ENCODE data around the gene JPH4.

JPH4 gene

GRCh38 chr14:23561873-23562821 lies 16.4 kb downstream of the JPH4 start:
- no peak for DNase-seq

- no peak for DNase-seq
These were observed 17.3 kb downstream of the JPH4 start for GRCh38 chr14:23561259-23561658.

- no peak for DNase-seq
These were observed 18.6 kb downstream of the JPH4 start for GRCh38 chr14:23559926-23560520.

GRCh38 chr14:23559010-23559925 lies 19.3 kb downstream of the JPH4 start:
- no peak for DNase-seq

GRCh38 chr14:23558346-23559009 lies 20.1 kb downstream of the JPH4 start:
- DNase-seq = no peak

- DNase-seq = no peak
These were observed 20.6 kb downstream of the JPH4 start for GRCh38 chr14:23557946-23558345.

GRCh38 chr14:23557521-23557920 lies 21.1 kb downstream of the JPH4 start:
- DNase-seq = no peak

- DNase-seq = no peak
These were observed 21.7 kb downstream of the JPH4 start for GRCh38 chr14:23556700-23557440.

- DNase-seq = peak; percentile 78
These were observed 22.5 kb downstream of the JPH4 start, which contains the start of gene THTPA for GRCh38 chr14:23555882-23556699. THTPA (plus strand) TSS chr14:23556271; CDS start chr14:23556758, 487 bp downstream.

- no peak for DNase-seq
These were observed 23.1 kb downstream of the JPH4 start for GRCh38 chr14:23555533-23555881.

GRCh38 chr14:23551266-23552028 lies 27.1 kb downstream of the JPH4 start, which contains the start of gene ZFHX2:
ZFHX2 (minus strand) TSS chr14:23551765; CDS start chr14:23535325, 16,440 bp downstream.
- peak; percentile 31 for DNase-seq

GRCh38 chr14:23550812-23551265 lies 27.8 kb downstream of the JPH4 start:
- DNase-seq = no peak

GRCh38 chr14:23550131-23550811 lies 28.3 kb downstream of the JPH4 start:
- no peak for DNase-seq

- DNase-seq = no peak
These were observed 30.0 kb downstream of the JPH4 start for GRCh38 chr14:23548351-23549318.

- no peak for DNase-seq
These were observed 30.7 kb downstream of the JPH4 start for GRCh38 chr14:23547924-23548323.

- DNase-seq = no peak
These were observed 32.0 kb downstream of the JPH4 start for GRCh38 chr14:23546450-23547035.

GRCh38 chr14:23545740-23546365 lies 32.7 kb downstream of the JPH4 start:
- DNase-seq = no peak

Measured in NCI-H1048 (cell line).